ENCODE results near the gene ADCY2.

Gene ADCY2

GRCh38 chr5:7622498-7622897 lies 226.6 kb downstream of the ADCY2 start:
- Histone ChIP-seq H3K27me3 (ENCODE audit: insufficient read depth, insufficient read length) (no peaks in the 10 kb centered on the region), H3K36me3 (ENCODE audit: insufficient read depth, insufficient read length, low read length) (peaks cover 8% of the 10 kb centered on the region), H3K9ac (ENCODE audit: insufficient read length, low read depth) (no peak overlapping the region), H3K4me3 (ENCODE audit: insufficient read length, low read depth) (no peak overlapping the region), H3K4me1 (ENCODE audit: insufficient read depth, insufficient read length) (no peaks in the 10 kb centered on the region), H3K9me3 (ENCODE audit: insufficient read depth, low read length) (no peaks in the 10 kb centered on the region)
- no peak for TF ChIP-seq SUZ12 (IDR thresholded peaks at IDR 0.05; ENCODE audit: extremely low read depth, insufficient read depth, insufficient read length)
- TF ChIP-seq YY1 (IDR thresholded peaks at IDR 0.05; ENCODE audit: insufficient read depth, insufficient read length), result no peak
- TF ChIP-seq ZNF274 (IDR thresholded peaks at IDR 0.05; ENCODE audit: low read depth, low read length), result no peak
- no peak for DNase-seq (ENCODE audit: low read depth, low spot score)

GRCh38 chr5:7625740-7626139 lies 229.8 kb downstream of the ADCY2 start:
- DNase-seq (ENCODE audit: low read depth, low spot score), result no peak
- no peak for TF ChIP-seq ZNF274 (IDR thresholded peaks at IDR 0.05; ENCODE audit: low read depth, low read length)
- TF ChIP-seq YY1 (IDR thresholded peaks at IDR 0.05; ENCODE audit: insufficient read depth, insufficient read length), result no peak
- no peak for TF ChIP-seq SUZ12 (IDR thresholded peaks at IDR 0.05; ENCODE audit: extremely low read depth, insufficient read depth, insufficient read length)
- no peaks in the 10 kb centered on the region for H3K9me3 ChIP-seq (ENCODE audit: insufficient read depth, low read length)
- no peak overlapping the region for H3K9ac ChIP-seq (ENCODE audit: insufficient read length, low read depth)
- peaks cover 8% of the 10 kb centered on the region for H3K36me3 ChIP-seq (ENCODE audit: insufficient read depth, insufficient read length, low read length)
- H3K27me3 ChIP-seq (ENCODE audit: insufficient read depth, insufficient read length), result no peaks in the 10 kb centered on the region
- H3K4me1 ChIP-seq (ENCODE audit: insufficient read depth, insufficient read length), result no peaks in the 10 kb centered on the region
- no peak overlapping the region for H3K4me3 ChIP-seq (ENCODE audit: insufficient read length, low read depth)

- TF ChIP-seq YY1 (IDR thresholded peaks at IDR 0.05; ENCODE audit: insufficient read depth, insufficient read length) (no peak), SUZ12 (IDR thresholded peaks at IDR 0.05; ENCODE audit: extremely low read depth, insufficient read depth, insufficient read length) (no peak), ZNF274 (IDR thresholded peaks at IDR 0.05; ENCODE audit: low read depth, low read length) (no peak)
- H3K27me3 ChIP-seq (ENCODE audit: insufficient read depth, insufficient read length), result no peaks in the 10 kb centered on the region
- H3K36me3 ChIP-seq (ENCODE audit: insufficient read depth, insufficient read length, low read length), result peaks cover 8% of the 10 kb centered on the region
- H3K4me1 ChIP-seq (ENCODE audit: insufficient read depth, insufficient read length), result no peaks in the 10 kb centered on the region
- DNase-seq (ENCODE audit: low read depth, low spot score), result no peak
- H3K9ac ChIP-seq (ENCODE audit: insufficient read length, low read depth), result no peak overlapping the region
- no peak overlapping the region for H3K4me3 ChIP-seq (ENCODE audit: insufficient read length, low read depth)
- no peaks in the 10 kb centered on the region for H3K9me3 ChIP-seq (ENCODE audit: insufficient read depth, low read length)
Observed at GRCh38 chr5:7628248-7628647, 232.3 kb downstream of the ADCY2 start.

GRCh38 chr5:7628820-7629219 lies 232.9 kb downstream of the ADCY2 start:
- no peak for DNase-seq (ENCODE audit: low read depth, low spot score)
- H3K4me1 ChIP-seq (ENCODE audit: insufficient read depth, insufficient read length), result no peaks in the 10 kb centered on the region
- H3K27me3 ChIP-seq (ENCODE audit: insufficient read depth, insufficient read length), result no peaks in the 10 kb centered on the region
- no peak overlapping the region for H3K4me3 ChIP-seq (ENCODE audit: insufficient read length, low read depth)
- TF ChIP-seq SUZ12 (IDR thresholded peaks at IDR 0.05; ENCODE audit: extremely low read depth, insufficient read depth, insufficient read length) (no peak), YY1 (IDR thresholded peaks at IDR 0.05; ENCODE audit: insufficient read depth, insufficient read length) (no peak), ZNF274 (IDR thresholded peaks at IDR 0.05; ENCODE audit: low read depth, low read length) (no peak)
- H3K36me3 ChIP-seq (ENCODE audit: insufficient read depth, insufficient read length, low read length), result peaks cover 8% of the 10 kb centered on the region
- no peak overlapping the region for H3K9ac ChIP-seq (ENCODE audit: insufficient read length, low read depth)
- H3K9me3 ChIP-seq (ENCODE audit: insufficient read depth, low read length), result no peaks in the 10 kb centered on the region

- no peaks in the 10 kb centered on the region for H3K27me3 ChIP-seq (ENCODE audit: insufficient read depth, insufficient read length)
- H3K4me1 ChIP-seq (ENCODE audit: insufficient read depth, insufficient read length), result no peaks in the 10 kb centered on the region
- no peak overlapping the region for H3K9ac ChIP-seq (ENCODE audit: insufficient read length, low read depth)
- H3K4me3 ChIP-seq (ENCODE audit: insufficient read length, low read depth), result no peak overlapping the region
- no peak for DNase-seq (ENCODE audit: low read depth, low spot score)
- no peaks in the 10 kb centered on the region for H3K9me3 ChIP-seq (ENCODE audit: insufficient read depth, low read length)
- peaks cover 8% of the 10 kb centered on the region for H3K36me3 ChIP-seq (ENCODE audit: insufficient read depth, insufficient read length, low read length)
- TF ChIP-seq YY1 (IDR thresholded peaks at IDR 0.05; ENCODE audit: insufficient read depth, insufficient read length), result no peak
- TF ChIP-seq SUZ12 (IDR thresholded peaks at IDR 0.05; ENCODE audit: extremely low read depth, insufficient read depth, insufficient read length), result no peak
- TF ChIP-seq ZNF274 (IDR thresholded peaks at IDR 0.05; ENCODE audit: low read depth, low read length), result no peak
Observed at GRCh38 chr5:7629561-7629960, 233.6 kb downstream of the ADCY2 start.

GRCh38 chr5:7634837-7635236 lies 238.9 kb downstream of the ADCY2 start:
- DNase-seq (ENCODE audit: low read depth, low spot score), result no peak
- H3K4me3 ChIP-seq (ENCODE audit: insufficient read length, low read depth), result no peak overlapping the region
- TF ChIP-seq ZNF274 (IDR thresholded peaks at IDR 0.05; ENCODE audit: low read depth, low read length) (no peak), YY1 (IDR thresholded peaks at IDR 0.05; ENCODE audit: insufficient read depth, insufficient read length) (no peak), SUZ12 (IDR thresholded peaks at IDR 0.05; ENCODE audit: extremely low read depth, insufficient read depth, insufficient read length) (no peak)
- H3K36me3 ChIP-seq (ENCODE audit: insufficient read depth, insufficient read length, low read length), result no peaks in the 10 kb centered on the region
- H3K9me3 ChIP-seq (ENCODE audit: insufficient read depth, low read length), result no peaks in the 10 kb centered on the region
- H3K4me1 ChIP-seq (ENCODE audit: insufficient read depth, insufficient read length), result no peaks in the 10 kb centered on the region
- H3K9ac ChIP-seq (ENCODE audit: insufficient read length, low read depth), result no peak overlapping the region
- no peaks in the 10 kb centered on the region for H3K27me3 ChIP-seq (ENCODE audit: insufficient read depth, insufficient read length)

- no peaks in the 10 kb centered on the region for H3K4me1 ChIP-seq (ENCODE audit: insufficient read depth, insufficient read length)
- no peaks in the 10 kb centered on the region for H3K36me3 ChIP-seq (ENCODE audit: insufficient read depth, insufficient read length, low read length)
- no peak for DNase-seq (ENCODE audit: low read depth, low spot score)
- H3K9ac ChIP-seq (ENCODE audit: insufficient read length, low read depth), result no peak overlapping the region
- H3K27me3 ChIP-seq (ENCODE audit: insufficient read depth, insufficient read length), result no peaks in the 10 kb centered on the region
- TF ChIP-seq ZNF274 (IDR thresholded peaks at IDR 0.05; ENCODE audit: low read depth, low read length), result no peak
- TF ChIP-seq SUZ12 (IDR thresholded peaks at IDR 0.05; ENCODE audit: extremely low read depth, insufficient read depth, insufficient read length), result no peak
- no peak for TF ChIP-seq YY1 (IDR thresholded peaks at IDR 0.05; ENCODE audit: insufficient read depth, insufficient read length)
- no peaks in the 10 kb centered on the region for H3K9me3 ChIP-seq (ENCODE audit: insufficient read depth, low read length)
- no peak overlapping the region for H3K4me3 ChIP-seq (ENCODE audit: insufficient read length, low read depth)
Observed at GRCh38 chr5:7638456-7638855, 242.5 kb downstream of the ADCY2 start.
